Measurements from ENCODE around the gene MSX2. TPM values are rescaled to one million over a fixed set of nuclear protein-coding genes. Genes with fewer than 3 reads are reported as not detected.

MSX2 gene
- total RNA-seq (2022) (4.8 and 5.6 TPM in 2 replicates), Bru-seq, nascent RNA (percentile 49 among the genes with signal in this experiment), BruChase-seq, experiment 1, labeled RNA remaining after a 6-hour chase (percentile 32 among the genes with signal in this experiment), BruChase-seq, experiment 2, labeled RNA remaining after a 2-hour chase (percentile 58 among the genes with signal in this experiment)
- long read RNA-seq, transcript MSX2-201 (2 exons, 2,241 nt), result major isoform, 16 of 17 reads
- long read RNA-seq, partial matches to known transcripts, result 0 of 17 reads
- long read RNA-seq, other reads (novel, unspliced or antisense), result 0 of 17 reads

DNA sequence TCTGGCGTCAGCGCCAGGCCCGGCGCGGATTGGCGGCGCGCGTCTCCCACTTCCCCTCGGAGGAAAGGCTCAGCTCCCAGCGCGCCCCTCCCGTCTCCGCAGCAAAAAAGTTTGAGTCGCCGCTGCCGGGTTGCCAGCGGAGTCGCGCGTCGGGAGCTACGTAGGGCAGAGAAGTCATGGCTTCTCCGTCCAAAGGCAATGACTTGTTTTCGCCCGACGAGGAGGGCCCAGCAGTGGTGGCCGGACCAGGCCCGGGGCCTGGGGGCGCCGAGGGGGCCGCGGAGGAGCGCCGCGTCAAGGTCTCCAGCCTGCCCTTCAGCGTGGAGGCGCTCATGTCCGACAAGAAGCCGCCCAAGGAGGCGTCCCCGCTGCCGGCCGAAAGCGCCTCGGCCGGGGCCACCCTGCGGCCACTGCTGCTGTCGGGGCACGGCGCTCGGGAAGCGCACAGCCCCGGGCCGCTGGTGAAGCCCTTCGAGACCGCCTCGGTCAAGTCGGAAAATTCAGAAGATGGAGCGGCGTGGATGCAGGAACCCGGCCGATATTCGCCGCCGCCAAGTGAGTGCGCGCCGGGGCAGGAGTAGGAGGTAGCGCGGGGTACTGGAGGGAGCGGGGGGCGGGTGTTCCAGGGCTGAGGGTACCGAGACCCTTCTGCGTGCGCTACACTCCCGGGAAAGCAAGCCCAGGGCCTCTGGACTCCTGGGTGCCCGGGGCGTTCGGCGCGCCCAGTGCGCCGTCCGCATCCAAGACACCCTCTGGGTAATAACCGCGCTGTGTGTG, at the start of gene MSX2:
TSS of gene MSX2 (plus strand) at position 99 of the 777 bp plus-strand sequence. CDS start at position 177, 78 bp downstream.
- CTCF ChIA-PET, result interaction anchor here (0.7 to 1.1 kb wide), 10 partner anchors 11 to 411 kb away, joined by 3 to 7 read pairs (median 3); no protein-coding TSS in a partner anchor
- intact Hi-C loops (cut with micrococcal nuclease), result loop anchor here (1.0 to 2.0 kb wide), 4 partner anchors 26 to 305 kb away; no protein-coding TSS in a partner anchor
- TSS peak; percentile 61 for BruUV-seq (replicated peaks)
- Mint-ChIP-seq H3K9me3 (ENCODE audit: unreplicated experiment) (no peaks in the 10 kb centered on the region), H3K36me3 (ENCODE audit: insufficient read depth, unreplicated experiment) (no peaks in the 10 kb centered on the region), H3K4me3 (ENCODE audit: unreplicated experiment) (peak within 1 kb of the TSS; percentile 86), H3K27me3 (ENCODE audit: insufficient read depth, unreplicated experiment) (peaks cover 30% of the 10 kb centered on the region), H3K4me1 (ENCODE audit: insufficient read depth, unreplicated experiment) (peaks cover 17% of the 10 kb centered on the region), H3K27ac (ENCODE audit: low read depth, unreplicated experiment) (peak within 1 kb of the TSS; percentile 75)
- TF ChIP-seq, protein P1, sequence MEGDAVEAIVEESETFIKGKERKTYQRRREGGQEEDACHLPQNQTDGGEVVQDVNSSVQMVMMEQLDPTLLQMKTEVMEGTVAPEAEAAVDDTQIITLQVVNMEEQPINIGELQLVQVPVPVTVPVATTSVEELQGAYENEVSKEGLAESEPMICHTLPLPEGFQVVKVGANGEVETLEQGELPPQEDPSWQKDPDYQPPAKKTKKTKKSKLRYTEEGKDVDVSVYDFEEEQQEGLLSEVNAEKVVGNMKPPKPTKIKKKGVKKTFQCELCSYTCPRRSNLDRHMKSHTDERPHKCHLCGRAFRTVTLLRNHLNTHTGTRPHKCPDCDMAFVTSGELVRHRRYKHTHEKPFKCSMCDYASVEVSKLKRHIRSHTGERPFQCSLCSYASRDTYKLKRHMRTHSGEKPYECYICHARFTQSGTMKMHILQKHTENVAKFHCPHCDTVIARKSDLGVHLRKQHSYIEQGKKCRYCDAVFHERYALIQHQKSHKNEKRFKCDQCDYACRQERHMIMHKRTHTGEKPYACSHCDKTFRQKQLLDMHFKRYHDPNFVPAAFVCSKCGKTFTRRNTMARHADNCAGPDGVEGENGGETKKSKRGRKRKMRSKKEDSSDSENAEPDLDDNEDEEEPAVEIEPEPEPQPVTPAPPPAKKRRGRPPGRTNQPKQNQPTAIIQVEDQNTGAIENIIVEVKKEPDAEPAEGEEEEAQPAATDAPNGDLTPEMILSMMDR (IDR thresholded peaks at IDR 0.05; ENCODE audit: unreplicated experiment), result no peak
- POLR2A ChIA-PET, result interaction anchor here (0.6 to 1.6 kb wide), 12 partner anchors 11 to 398 kb away, joined by 3 to 8 read pairs (median 4); no protein-coding TSS in a partner anchor
- peak; percentile 96 for DNase-seq (ENCODE audit: unreplicated experiment)

DNA sequence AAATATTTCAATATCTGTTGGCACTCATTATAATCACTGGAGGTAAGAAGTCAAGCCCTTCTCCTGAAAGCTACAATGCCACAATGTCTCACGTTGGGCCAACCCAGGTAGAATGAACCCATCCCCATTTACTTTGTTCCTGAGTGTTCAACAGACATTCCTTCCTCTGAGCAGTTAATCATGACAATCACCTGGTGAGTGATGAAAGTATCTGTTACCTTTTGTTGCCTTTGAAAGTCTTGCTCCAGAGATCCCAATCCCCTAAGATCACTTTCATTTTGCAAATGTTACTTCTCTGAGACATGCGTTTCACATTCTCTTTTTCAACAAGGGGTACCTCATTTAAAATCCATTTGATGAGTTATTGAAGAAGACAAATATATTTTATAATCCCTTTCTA, 49.3 kb upstream of the MSX2 start:
- no TSS peak for BruUV-seq (replicated peaks)
- no peaks in the 10 kb centered on the region for H3K9me3 Mint-ChIP-seq (ENCODE audit: unreplicated experiment)
- POLR2A ChIA-PET, result interaction anchor here (0.6 kb wide), 1 partner anchor 11 kb away, joined by 5 read pairs; no protein-coding TSS in a partner anchor

DNA sequence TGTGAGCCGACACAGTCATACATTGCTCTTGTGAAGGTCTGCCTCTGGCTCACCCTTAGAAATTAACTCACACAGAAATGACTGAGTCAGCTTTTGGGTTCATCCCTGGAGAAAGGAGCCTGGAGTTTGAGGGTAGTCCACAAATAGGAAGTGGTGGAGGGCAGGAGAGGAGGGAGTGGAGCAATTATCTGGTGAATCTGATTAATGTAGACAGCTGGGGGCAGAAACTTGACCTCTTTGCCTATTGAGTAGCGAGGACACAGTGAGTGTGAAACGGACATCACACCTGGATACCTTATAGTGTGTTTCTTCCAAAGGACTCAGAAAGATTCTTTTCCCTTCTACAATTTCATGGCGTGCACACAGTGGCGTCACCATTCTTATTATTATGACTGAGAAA, 48.5 kb upstream of the MSX2 start:
- Mint-ChIP-seq H3K36me3 (ENCODE audit: insufficient read depth, unreplicated experiment) (no peaks in the 10 kb centered on the region), H3K9me3 (ENCODE audit: unreplicated experiment) (no peaks in the 10 kb centered on the region), H3K4me1 (ENCODE audit: insufficient read depth, unreplicated experiment) (no peaks in the 10 kb centered on the region), H3K27me3 (ENCODE audit: insufficient read depth, unreplicated experiment) (no peaks in the 10 kb centered on the region), H3K4me3 (ENCODE audit: unreplicated experiment) (no peak overlapping the region), H3K27ac (ENCODE audit: low read depth, unreplicated experiment) (no peak overlapping the region)
- intact Hi-C loops (cut with micrococcal nuclease), result no loop called here
- no peak for DNase-seq (ENCODE audit: unreplicated experiment)
- TF ChIP-seq, protein P1 (IDR thresholded peaks at IDR 0.05; ENCODE audit: unreplicated experiment), result no peak
- CTCF ChIA-PET, result interaction anchor here (1.4 kb wide), 1 partner anchor 256 kb away, joined by 3 read pairs; no protein-coding TSS in a partner anchor
- BruUV-seq (replicated peaks), result no TSS peak
- POLR2A ChIA-PET, result no interaction called here

More for the DNA sequence above, 49.3 kb upstream of the MSX2 start:
- TF ChIP-seq, protein P1 (IDR thresholded peaks at IDR 0.05; ENCODE audit: unreplicated experiment), result no peak
- no peak overlapping the region for H3K4me3 Mint-ChIP-seq (ENCODE audit: unreplicated experiment)
- no peaks in the 10 kb centered on the region for H3K4me1 Mint-ChIP-seq (ENCODE audit: insufficient read depth, unreplicated experiment)
- no peak overlapping the region for H3K27ac Mint-ChIP-seq (ENCODE audit: low read depth, unreplicated experiment)
- no peaks in the 10 kb centered on the region for H3K27me3 Mint-ChIP-seq (ENCODE audit: insufficient read depth, unreplicated experiment)
- CTCF ChIA-PET, result interaction anchor here (1.4 kb wide), 1 partner anchor 255 kb away, joined by 3 read pairs; no protein-coding TSS in a partner anchor
- H3K36me3 Mint-ChIP-seq (ENCODE audit: insufficient read depth, unreplicated experiment), result no peaks in the 10 kb centered on the region
- intact Hi-C loops (cut with micrococcal nuclease), result no loop called here
- DNase-seq (ENCODE audit: unreplicated experiment), result no peak

DNA sequence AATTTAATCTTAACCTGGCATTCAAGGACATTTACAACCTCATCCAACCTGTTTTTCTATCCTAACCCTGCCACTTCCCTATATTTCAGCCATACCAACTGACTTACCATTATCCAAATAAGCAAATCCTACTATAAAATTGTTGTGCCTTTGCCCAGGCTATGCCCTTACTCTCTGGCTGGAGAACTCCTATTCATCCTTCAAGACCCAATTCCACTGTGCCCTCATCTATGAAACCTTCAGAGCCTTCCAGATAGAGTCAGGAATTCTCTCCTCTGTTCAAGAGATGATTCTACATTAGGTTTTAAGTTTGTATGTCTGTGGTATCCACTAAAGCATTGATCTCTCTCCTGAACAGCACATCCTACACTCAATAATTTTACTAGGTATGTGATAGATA, 46.3 kb upstream of the MSX2 start:
- TF ChIP-seq, protein P1 (IDR thresholded peaks at IDR 0.05; ENCODE audit: unreplicated experiment), result no peak
- POLR2A ChIA-PET, result interaction anchor here (1.1 to 1.3 kb wide), 2 partner anchors 12 to 261 kb away, joined by 3 read pairs; no protein-coding TSS in a partner anchor
- Mint-ChIP-seq H3K27me3 (ENCODE audit: insufficient read depth, unreplicated experiment) (no peaks in the 10 kb centered on the region), H3K4me1 (ENCODE audit: insufficient read depth, unreplicated experiment) (no peaks in the 10 kb centered on the region), H3K36me3 (ENCODE audit: insufficient read depth, unreplicated experiment) (no peaks in the 10 kb centered on the region), H3K27ac (ENCODE audit: low read depth, unreplicated experiment) (no peak overlapping the region), H3K4me3 (ENCODE audit: unreplicated experiment) (no peak overlapping the region), H3K9me3 (ENCODE audit: unreplicated experiment) (no peaks in the 10 kb centered on the region)
- intact Hi-C loops (cut with micrococcal nuclease), result no loop called here
- BruUV-seq (replicated peaks), result no TSS peak
- CTCF ChIA-PET, result interaction anchor here (0.7 kb wide), 1 partner anchor 75 kb away, joined by 3 read pairs; no protein-coding TSS in a partner anchor
- DNase-seq (ENCODE audit: unreplicated experiment), result no peak

Measured in MCF 10A (cell line).